Immature natural killer cell (primary cell): ENCODE data around the gene ATP8B4. TPM values are rescaled to one million over a fixed set of nuclear protein-coding genes. Genes with fewer than 3 reads are reported as not detected.

ENCODE experiments used
- DNase-seq, 3 donors: peaks; one replicate each; pipeline ENCODE4 v3.0.0; 2022; ENCODE audit warnings: mixed read lengths in 1 of 3
- H3K27ac Mint-ChIP-seq, 6 donors: one replicate each; pipeline ENCODE4 v1.8.0; 2020; ENCODE audit warnings: mixed read lengths in 6 of 6, mild to moderate bottlenecking in 5 of 6, inconsistent platforms in 4 of 6, moderate library complexity in 3 of 6
- H3K27me3 Mint-ChIP-seq, 3 donors: one replicate each; pipeline ENCODE4 v1.8.0; 2020 to 2021; ENCODE audit warnings: low read depth in 3 of 3, mild to moderate bottlenecking in 3 of 3, mixed read lengths in 3 of 3, moderate library complexity in 3 of 3, inconsistent platforms in 1 of 3
- H3K36me3 Mint-ChIP-seq, 3 donors: one replicate each; pipeline ENCODE4 v1.8.0; 2020; ENCODE audit warnings: mixed read lengths in 3 of 3, inconsistent platforms in 2 of 3, mild to moderate bottlenecking in 2 of 3
- H3K4me1 Mint-ChIP-seq, 2 donors: one replicate each; pipeline ENCODE4 v1.8.0; 2020; ENCODE audit warnings: inconsistent platforms in 2 of 2, mild to moderate bottlenecking in 2 of 2, mixed read lengths in 2 of 2, moderate library complexity in 1 of 2
- H3K4me3 Mint-ChIP-seq, 5 donors: one replicate each; pipeline ENCODE4 v1.8.0; 2020; ENCODE audit warnings: mild to moderate bottlenecking in 5 of 5, mixed read lengths in 5 of 5, inconsistent platforms in 3 of 5, moderate library complexity in 3 of 5
- H3K9me3 Mint-ChIP-seq, 6 donors: one replicate each; pipeline ENCODE4 v1.8.0; 2020; ENCODE audit warnings: mild to moderate bottlenecking in 6 of 6, mixed read lengths in 6 of 6, inconsistent platforms in 4 of 6, moderate library complexity in 3 of 6
- polyA plus RNA-seq, 3 donors: library from polyadenylated mRNA; unstranded; fragments of 300-500 nt; fragmentation: Illumina TruSeq; gene quantifications; one replicate each; pipeline ENCODE4 v1.2.3, GENCODE V29; 2021

The ATP8B4 gene
- polyA plus RNA-seq, 3 donors from 2014 or later, result 10.8 to 22.7 (median 18.5) TPM

DNA sequence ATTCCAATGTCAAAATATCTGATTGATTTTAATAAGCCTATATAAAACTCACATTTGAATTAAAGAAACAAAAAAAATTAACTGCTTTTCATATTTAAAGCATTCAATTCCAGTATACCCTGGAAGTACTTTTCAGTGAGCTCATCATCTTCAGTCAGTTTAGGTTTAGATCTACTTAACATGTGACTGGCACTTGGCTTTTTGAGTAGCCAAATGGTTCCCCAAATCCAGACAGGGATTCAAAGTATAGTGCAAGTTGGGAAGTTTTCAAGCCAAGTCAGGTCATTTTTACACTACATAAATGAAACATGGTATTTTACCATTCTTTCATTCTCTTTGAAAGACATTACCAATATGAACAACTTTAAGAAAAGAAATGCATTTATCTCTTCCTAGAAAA is 57.5 kb downstream of the ATP8B4 start:
- Mint-ChIP-seq H3K4me1 (peaks cover 69 to 96% of the 10 kb centered on the region in 2 donors), H3K27ac (peak overlapping the region in 3 of 6 donors; percentile 8 to 78 (median 32)), H3K9me3 (no peaks in the 10 kb centered on the region), H3K27me3 (peaks cover 0 to 5% (median 0%) of the 10 kb centered on the region in 3 donors), H3K4me3 (no peak overlapping the region), H3K36me3 (no peaks in the 10 kb centered on the region)
- DNase-seq, result no peak

- H3K27me3 Mint-ChIP-seq, result peaks cover 0 to 1% (median 0%) of the 10 kb centered on the region in 3 donors
- H3K9me3 Mint-ChIP-seq, result no peaks in the 10 kb centered on the region
- H3K36me3 Mint-ChIP-seq, result no peaks in the 10 kb centered on the region
- DNase-seq, result no peak
- H3K4me1 Mint-ChIP-seq, result peaks cover 71 to 95% of the 10 kb centered on the region in 2 donors
- H3K27ac Mint-ChIP-seq, result peak overlapping the region in 2 of 6 donors; percentile 83 to 86
- peak overlapping the region; percentile 39 to 81 (median 69) for H3K4me3 Mint-ChIP-seq
Observed at GRCh38 chr15:50059883-50060282, 59.1 kb downstream of the ATP8B4 start.

DNA sequence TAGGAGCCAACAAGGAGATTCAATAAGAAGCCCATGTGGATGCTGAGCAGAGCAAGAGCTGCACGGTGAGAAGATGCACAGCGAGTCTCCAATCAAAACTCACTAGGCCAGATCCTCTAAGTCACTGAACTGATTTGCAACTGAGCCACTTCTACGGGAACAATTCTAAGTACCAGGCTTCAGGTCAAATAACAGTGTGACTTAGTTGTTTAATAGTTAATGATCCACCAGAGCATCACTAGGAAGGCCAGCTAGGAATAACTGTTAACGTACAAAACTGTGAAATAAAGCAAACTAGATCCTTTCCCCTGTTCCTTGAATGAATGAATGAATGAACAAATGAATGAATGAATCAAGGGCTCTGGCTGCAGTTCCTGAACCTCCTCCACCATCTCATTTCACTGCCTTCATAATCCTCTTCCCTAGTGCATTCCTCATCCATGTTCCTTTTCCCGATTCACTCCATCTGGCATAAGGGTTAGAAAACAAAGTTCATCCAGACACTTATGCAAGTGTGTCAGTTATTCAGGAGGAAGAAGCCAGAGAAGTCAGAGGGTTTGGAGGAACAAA is 59.7 kb downstream of the ATP8B4 start:
- DNase-seq, result no peak
- H3K36me3 Mint-ChIP-seq, result no peaks in the 10 kb centered on the region
- H3K4me1 Mint-ChIP-seq, result peaks cover 67 to 93% of the 10 kb centered on the region in 2 donors
- peak overlapping the region in 2 of 5 donors; percentile 1 to 81 for H3K4me3 Mint-ChIP-seq
- H3K27me3 Mint-ChIP-seq, result peaks cover 0 to 4% (median 0%) of the 10 kb centered on the region in 3 donors
- no peaks in the 10 kb centered on the region for H3K9me3 Mint-ChIP-seq
- H3K27ac Mint-ChIP-seq, result peak overlapping the region in 2 of 6 donors; percentile 29 to 62

DNA sequence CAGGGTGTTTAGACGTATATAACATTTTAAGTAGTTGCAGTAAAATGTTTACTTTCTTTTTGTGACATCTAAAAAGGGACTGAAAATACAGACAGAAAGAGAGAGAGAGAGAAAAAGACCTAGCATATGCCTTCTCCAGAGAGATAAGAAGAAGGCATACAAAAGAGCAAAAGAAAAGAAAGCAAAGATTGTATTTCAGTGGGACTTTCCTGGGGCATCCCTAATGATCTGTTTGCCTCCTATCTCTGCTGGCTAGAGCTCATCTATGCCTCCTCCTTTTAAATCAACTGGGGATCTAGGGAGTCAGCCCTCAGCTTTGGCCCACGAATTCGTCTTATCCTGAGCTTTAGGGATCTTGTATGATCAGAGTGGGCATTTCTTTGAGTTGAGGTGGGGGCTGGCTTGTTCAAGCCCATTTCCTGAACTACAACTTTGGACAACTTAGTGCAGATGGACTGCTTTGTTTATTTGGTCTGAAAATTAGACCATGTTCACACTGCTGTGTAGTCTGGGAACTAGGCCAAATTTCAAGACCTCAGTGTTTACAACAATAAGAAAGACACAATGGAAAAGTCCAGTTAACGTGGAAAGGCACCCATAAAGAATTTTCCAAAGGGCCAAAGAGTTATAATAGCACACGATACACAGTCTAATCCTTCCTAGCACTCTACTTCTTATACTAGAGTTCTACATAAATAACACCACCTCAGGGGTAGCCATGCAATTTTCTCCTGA is 61.0 kb downstream of the ATP8B4 start:
- Mint-ChIP-seq H3K4me3 (no peak overlapping the region), H3K36me3 (no peaks in the 10 kb centered on the region), H3K4me1 (peaks cover 62 to 87% of the 10 kb centered on the region in 2 donors), H3K27me3 (peaks cover 0 to 3% (median 0%) of the 10 kb centered on the region in 3 donors), H3K27ac (peak overlapping the region in 5 of 6 donors; percentile 4 to 75 (median 61)), H3K9me3 (no peaks in the 10 kb centered on the region)
- DNase-seq, result no peak

DNA sequence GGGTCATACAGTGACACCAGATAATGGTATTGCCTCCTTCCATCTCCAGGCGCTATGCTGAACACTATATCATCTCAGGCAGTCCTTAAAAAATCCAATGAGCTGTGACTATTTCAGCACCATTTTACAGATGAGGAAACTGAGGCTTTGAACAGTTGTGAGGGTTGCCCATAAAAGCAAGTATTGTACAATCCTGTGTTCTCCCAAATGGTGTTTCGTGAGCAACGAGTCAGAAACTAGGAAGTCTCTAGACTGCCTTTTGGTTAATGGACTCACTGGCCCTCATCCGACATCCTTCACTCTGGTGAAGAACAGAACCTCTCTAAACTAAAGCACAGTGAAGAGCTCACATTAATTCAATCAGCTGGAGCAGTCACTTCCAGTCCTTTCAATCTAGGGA is 61.8 kb downstream of the ATP8B4 start:
- H3K4me3 Mint-ChIP-seq, result no peak overlapping the region
- no peaks in the 10 kb centered on the region for H3K9me3 Mint-ChIP-seq
- no peak for DNase-seq
- peaks cover 0 to 3% (median 0%) of the 10 kb centered on the region in 3 donors for H3K27me3 Mint-ChIP-seq
- peaks cover 55 to 87% of the 10 kb centered on the region in 2 donors for H3K4me1 Mint-ChIP-seq
- H3K27ac Mint-ChIP-seq, result peak overlapping the region in 4 of 6 donors; percentile 22 to 75 (median 56)
- H3K36me3 Mint-ChIP-seq, result no peaks in the 10 kb centered on the region

GRCh38 chr15:50055750-50056157 is 63.3 kb downstream of the ATP8B4 start:
- Mint-ChIP-seq H3K27me3 (peaks cover 0 to 3% (median 0%) of the 10 kb centered on the region in 3 donors), H3K36me3 (no peaks in the 10 kb centered on the region), H3K27ac (peak overlapping the region; percentile 21 to 81 (median 38)), H3K4me1 (peaks cover 56 to 87% of the 10 kb centered on the region in 2 donors), H3K4me3 (peak overlapping the region in 2 of 5 donors; percentile 6 to 38), H3K9me3 (no peaks in the 10 kb centered on the region)
- DNase-seq, result no peak

- Mint-ChIP-seq H3K4me1 (peaks cover 52 to 82% of the 10 kb centered on the region in 2 donors), H3K27me3 (peaks cover 0 to 3% (median 0%) of the 10 kb centered on the region in 3 donors), H3K27ac (peak overlapping the region in 5 of 6 donors; percentile 21 to 81 (median 37)), H3K4me3 (peak overlapping the region in 1 of 5 donors; percentile 6), H3K9me3 (no peaks in the 10 kb centered on the region), H3K36me3 (no peaks in the 10 kb centered on the region)
- DNase-seq, result no peak
Observed at GRCh38 chr15:50055332-50055731, 63.7 kb downstream of the ATP8B4 start.

DNA sequence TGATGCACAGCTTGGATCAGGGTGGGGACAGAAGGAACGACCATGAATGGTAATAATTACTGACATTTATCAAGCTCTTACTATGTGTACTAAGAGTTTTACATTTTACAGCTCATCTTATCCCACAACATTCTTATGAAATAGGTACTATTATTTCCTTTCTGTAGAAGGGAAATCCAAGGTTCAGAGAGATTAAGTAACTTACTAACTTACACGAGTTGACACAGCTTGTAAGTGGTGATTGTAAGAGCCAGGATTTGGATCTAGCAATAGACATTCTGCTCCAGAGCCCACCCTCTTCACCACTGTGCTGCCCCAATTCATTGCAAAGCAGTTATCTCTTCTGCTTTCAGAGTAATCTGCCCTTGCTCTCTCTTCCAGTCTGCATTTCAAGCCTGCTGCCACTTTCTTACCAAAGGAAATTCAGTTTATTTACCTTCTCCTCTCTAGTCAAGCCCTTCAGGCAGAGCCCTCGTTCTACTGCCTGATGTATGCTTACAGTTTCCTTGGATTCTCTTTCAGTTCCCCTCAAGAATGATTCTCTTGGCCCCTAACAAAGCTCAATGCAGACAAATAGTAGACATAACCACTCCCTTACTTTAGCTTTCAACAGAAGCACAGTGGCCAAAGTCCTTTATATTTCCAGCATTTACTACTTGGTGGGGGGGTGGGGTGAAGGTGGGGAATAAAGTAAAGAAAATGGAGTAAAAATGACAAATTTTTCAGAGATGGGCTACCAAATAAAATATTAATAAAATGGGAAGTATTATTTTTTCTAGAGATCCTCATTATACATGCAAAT is 65.8 kb downstream of the ATP8B4 start:
- peaks cover 36 to 68% of the 10 kb centered on the region in 2 donors for H3K4me1 Mint-ChIP-seq
- peaks cover 0 to 3% (median 0%) of the 10 kb centered on the region in 3 donors for H3K27me3 Mint-ChIP-seq
- no peak overlapping the region for H3K4me3 Mint-ChIP-seq
- H3K9me3 Mint-ChIP-seq, result no peaks in the 10 kb centered on the region
- no peak for DNase-seq
- H3K36me3 Mint-ChIP-seq, result no peaks in the 10 kb centered on the region
- peak overlapping the region; percentile 19 to 68 (median 32) for H3K27ac Mint-ChIP-seq

DNA sequence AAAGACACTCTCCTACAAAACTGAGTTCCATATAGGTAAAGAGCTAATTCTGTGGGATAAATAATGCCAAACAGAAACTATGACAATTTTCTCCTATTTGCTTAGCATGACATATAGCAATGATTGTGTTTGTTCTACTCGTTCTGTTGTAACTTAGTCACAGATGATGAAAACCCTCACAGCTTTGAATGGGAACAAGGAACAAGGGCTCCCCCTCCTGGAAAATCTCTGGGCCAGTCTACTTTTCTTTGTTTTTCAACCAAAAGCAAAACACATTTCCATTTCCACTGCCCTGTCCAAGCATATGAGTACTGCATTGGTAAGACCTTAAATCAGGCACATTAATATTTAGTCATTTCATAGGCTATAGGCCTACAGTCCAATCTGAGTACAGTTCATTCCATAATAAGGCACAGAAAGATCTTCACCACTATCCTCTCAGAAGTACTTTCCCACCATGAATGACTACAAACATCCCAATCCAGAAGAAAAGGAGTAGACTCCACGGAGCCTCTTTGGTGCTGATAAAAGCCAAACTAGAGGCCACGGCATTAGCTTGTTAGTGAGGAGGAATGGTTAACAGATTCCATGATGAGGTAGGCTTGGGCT is 67.1 kb downstream of the ATP8B4 start:
- DNase-seq, result peak in 1 of 3 donors; percentile 33
- Mint-ChIP-seq H3K27ac (peak overlapping the region in 2 of 6 donors; percentile 40 to 66), H3K4me3 (no peak overlapping the region), H3K36me3 (peaks cover 0 to 3% (median 3%) of the 10 kb centered on the region in 3 donors), H3K9me3 (peaks cover 0 to 1% (median 0%) of the 10 kb centered on the region in 6 donors), H3K4me1 (peaks cover 30 to 68% of the 10 kb centered on the region in 2 donors), H3K27me3 (peaks cover 0 to 3% (median 0%) of the 10 kb centered on the region in 3 donors)

- Mint-ChIP-seq H3K36me3 (peaks cover 0 to 4% (median 3%) of the 10 kb centered on the region in 3 donors), H3K27me3 (peaks cover under 1 to 5% (median under 1%) of the 10 kb centered on the region in 3 donors), H3K4me3 (no peak overlapping the region), H3K4me1 (peaks cover 35 to 73% of the 10 kb centered on the region in 2 donors), H3K9me3 (peaks cover 0 to 1% (median 0%) of the 10 kb centered on the region in 6 donors), H3K27ac (peak overlapping the region in 2 of 6 donors; percentile 12 to 61)
- DNase-seq, result no peak
Observed at GRCh38 chr15:50050986-50051743, 67.9 kb downstream of the ATP8B4 start.

DNA sequence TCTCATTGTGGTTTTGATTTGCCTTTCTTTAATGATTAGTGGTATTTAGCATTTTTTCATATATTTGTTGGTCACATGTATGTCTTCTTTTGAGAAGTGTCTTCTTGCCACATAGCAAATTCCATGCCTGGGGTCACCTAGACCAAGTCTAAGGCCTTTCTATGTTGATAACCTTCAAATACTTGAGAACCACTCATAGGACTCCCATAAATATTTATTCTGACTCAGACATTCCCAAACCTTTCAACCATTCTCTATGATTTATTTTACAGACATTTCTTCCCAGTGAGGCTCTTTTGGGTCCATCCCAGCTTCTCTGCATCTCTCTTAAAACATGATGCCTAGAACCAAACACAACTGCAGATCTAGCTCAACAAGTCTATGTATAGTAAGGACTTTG is 69.2 kb downstream of the ATP8B4 start:
- Mint-ChIP-seq H3K27me3 (peaks cover 2 to 11% (median 4%) of the 10 kb centered on the region in 3 donors), H3K27ac (peak overlapping the region in 2 of 6 donors; percentile 5 to 61), H3K9me3 (peaks cover 0 to 1% (median 0%) of the 10 kb centered on the region in 6 donors), H3K4me3 (no peak overlapping the region), H3K4me1 (peaks cover 35 to 73% of the 10 kb centered on the region in 2 donors), H3K36me3 (peaks cover 5 to 10% (median 7%) of the 10 kb centered on the region in 3 donors)
- DNase-seq, result no peak

- Mint-ChIP-seq H3K27ac (peak overlapping the region; percentile 72 to 98 (median 92)), H3K4me1 (peaks cover 32 to 66% of the 10 kb centered on the region in 2 donors), H3K36me3 (peaks cover 27 to 36% (median 28%) of the 10 kb centered on the region in 3 donors), H3K9me3 (peaks cover 2 to 13% (median 12%) of the 10 kb centered on the region in 6 donors), H3K27me3 (peaks cover 4 to 8% (median 5%) of the 10 kb centered on the region in 3 donors), H3K4me3 (no peak overlapping the region)
- DNase-seq, result no peak
Observed at GRCh38 chr15:50046867-50047266, 72.2 kb downstream of the ATP8B4 start.
